T-helper 9 cell (primary cell): Measurements from ENCODE around the gene TAB3.

Source experiments
- DNase-seq: peaks from one replicate; pipeline ENCODE4 v3.0.0-alpha.2; 2020

The TAB3 gene

DNA sequence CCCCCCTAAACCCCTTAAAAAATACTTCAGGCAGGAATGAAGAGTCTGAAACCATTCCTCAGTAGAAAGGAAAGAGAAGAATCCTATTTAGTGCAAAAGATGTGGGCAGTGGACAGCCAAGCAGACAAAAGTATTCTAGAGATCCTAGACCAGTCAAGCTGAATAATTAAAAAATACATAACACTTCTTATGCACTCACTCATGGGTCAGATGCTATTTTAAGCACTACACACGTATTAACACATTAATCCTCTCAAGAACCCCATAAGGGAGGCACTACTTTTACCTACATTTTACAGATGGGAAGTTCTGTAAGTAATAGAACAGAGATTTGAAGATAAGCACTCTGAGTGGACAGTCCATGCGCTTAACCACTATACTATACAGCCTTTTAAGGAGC is 5.9 kb downstream of the TAB3 start:
- no peak for DNase-seq

DNA sequence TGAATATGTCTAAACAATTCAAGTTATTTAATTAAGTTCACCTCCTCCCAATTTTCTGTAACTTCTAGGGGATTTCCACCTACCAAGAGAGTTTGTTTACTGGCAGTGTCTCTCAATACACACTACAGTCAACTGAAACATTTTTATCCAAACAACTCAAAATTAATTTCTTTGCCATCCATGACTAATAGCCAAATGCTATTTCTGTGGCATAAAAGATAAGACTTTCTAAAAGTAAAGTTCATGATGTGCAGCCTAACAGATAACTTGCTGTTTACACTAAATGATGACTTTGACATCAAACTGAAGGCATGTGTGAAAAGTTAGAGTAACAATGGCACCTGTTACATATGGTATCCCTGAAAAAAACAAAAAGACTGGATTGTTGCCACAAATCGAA is 7.3 kb downstream of the TAB3 start:
- DNase-seq = no peak

- DNase-seq = no peak
Measured at GRCh38 chrX:30881390-30881789, 7.7 kb downstream of the TAB3 start.

DNA sequence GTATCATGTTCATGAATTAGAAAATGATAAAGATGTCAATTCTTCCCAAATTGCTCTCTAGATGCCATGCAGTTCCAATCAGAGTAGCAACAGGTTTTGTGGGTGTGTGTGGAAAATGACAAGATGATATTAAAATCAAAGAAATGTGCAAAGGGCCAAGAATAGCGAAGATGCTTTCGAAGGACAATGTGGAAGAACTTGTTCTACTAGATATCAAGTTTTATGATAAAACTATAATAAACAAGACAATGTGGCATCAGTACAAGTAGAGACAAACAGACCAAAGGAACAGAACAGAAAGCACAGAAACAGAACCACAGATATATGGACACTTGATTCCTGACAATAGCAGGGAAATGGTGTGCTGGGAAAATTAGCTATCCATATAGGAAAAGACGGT is 9.0 kb downstream of the TAB3 start:
- DNase-seq = no peak

GRCh38 chrX:30876367-30876766 is 12.7 kb downstream of the TAB3 start:
- DNase-seq = no peak

GRCh38 chrX:30875957-30876356 is 13.1 kb downstream of the TAB3 start:
- DNase-seq = no peak

DNA sequence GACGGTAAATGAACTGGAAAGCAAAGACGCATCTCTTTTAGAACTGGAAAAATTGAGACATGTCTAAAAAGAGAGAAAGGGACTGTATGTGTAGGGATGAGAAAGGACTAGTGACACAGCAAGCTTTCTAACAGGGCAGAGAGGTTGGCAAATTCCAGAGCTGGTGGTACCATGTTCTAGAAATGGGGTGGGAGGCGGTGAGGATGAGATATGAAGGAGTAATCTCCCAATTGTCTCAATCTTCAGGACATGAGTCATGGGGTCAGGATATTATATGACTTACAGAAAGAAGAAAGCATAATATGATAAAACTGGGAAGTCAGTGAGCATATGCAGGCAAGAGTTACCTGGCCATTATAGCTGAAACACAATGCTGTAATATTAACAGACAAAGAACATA is 14.2 kb downstream of the TAB3 start:
- DNase-seq = no peak

DNA sequence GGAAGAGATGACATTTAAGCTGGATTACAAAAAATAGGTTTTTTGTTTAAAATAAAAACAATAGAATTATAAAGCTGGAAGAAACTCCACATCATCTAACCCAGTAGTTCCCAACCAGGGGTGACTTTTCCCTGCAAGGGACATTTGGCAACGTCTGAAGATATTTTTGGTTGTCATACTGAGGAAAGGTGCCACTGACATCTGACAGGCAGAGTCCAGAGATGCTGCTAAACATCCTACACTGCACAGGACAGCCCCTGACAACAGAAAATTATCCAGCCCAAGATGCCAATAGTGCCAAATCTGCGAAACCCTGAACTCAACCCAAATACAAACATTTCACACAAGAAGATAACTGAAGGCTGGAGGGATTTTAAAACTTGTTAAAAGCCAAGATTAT is 18.5 kb downstream of the TAB3 start:
- no peak for DNase-seq

DNA sequence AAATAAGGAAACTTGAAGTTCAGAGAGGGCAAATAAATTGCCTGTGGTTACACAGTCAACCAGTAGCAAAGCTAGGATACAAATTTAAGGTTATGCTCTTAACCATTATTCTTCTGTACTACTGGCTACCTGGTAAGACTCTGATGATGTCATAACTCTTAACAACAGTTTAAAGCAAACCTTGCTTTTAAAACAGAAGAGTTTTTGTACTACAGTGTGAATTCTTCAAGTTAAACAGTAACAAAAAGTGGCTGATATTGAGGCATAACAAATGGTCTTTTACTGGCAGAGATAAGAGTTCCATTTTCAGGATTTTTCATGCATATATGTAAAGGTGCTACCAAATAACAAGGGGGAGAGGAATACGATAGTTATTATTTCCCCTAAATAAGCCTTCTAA is 23.4 kb downstream of the TAB3 start:
- DNase-seq = no peak

DNA sequence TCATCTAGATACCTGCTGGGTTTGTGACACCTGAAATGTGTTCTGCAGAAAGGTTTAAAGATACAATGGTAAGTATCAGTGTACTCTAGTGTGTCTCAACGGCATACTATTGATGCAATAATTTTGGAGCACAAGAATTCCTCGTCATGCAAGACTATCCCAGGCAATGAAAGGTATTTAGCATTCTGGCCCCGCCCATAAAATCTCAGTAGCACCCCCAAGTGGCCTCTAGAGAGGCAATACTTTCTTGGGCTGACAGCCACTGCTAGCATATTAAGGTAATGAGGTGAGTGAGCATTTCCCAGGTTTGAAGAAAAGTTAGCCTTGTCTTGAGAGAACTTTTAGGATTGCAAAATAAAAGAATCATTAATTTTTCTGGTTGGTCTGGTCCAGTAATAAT is 24.0 kb downstream of the TAB3 start:
- no peak for DNase-seq

DNA sequence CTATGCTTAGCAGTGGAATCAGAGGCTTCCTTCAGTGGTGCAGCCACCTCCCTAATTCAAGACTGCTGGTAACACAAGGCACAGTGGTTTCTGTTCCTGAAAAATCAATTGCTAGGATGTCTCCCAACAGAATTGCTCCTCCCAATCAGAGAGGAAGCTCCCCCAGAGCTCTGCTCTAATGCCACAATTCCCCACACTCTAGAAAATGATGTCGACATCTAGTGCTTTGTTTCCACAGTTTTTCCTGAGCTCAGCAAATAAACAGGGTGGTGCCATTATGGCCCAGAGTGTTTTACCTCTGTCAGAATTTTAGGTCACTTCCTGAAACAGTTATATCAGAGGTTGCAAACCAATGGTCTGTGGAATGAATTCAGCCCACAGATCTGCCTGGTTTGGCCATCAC is 24.7 kb downstream of the TAB3 start:
- DNase-seq = no peak

DNA sequence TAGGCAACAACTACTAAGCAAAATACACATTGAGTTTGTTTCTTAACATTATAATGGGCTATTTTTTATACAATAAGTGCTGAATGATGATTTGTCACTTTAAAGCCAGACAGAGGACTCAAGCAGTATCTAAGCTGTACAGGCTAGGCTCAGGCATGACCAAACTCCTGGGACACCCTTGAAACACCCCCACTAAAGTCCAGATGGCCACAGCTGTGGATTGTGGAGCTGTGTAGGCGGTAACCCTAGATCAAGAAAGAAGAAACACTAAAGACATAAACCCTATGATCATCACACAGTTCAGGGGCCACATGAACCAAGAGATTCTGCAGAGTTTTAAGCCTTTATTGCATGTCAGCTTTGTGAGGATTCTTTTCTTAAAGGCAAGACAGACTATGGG is 25.1 kb downstream of the TAB3 start:
- no peak for DNase-seq

- DNase-seq = no peak
Measured at GRCh38 chrX:30858098-30858497, 31.0 kb downstream of the TAB3 start.

- no peak for DNase-seq
Measured at GRCh38 chrX:30851449-30851848, 37.6 kb downstream of the TAB3 start.

GRCh38 chrX:30835373-30835772 is 53.7 kb downstream of the TAB3 start:
- no peak for DNase-seq

- DNase-seq = no peak
Measured at GRCh38 chrX:30833896-30834295, 55.2 kb downstream of the TAB3 start.

GRCh38 chrX:30831082-30831481 is 58.0 kb downstream of the TAB3 start:
- no peak for DNase-seq

- DNase-seq = no peak
Measured at GRCh38 chrX:30830326-30830943, 58.6 kb downstream of the TAB3 start.

- no peak for DNase-seq
Measured at GRCh38 chrX:30824275-30824674, 64.8 kb downstream of the TAB3 start.

DNA sequence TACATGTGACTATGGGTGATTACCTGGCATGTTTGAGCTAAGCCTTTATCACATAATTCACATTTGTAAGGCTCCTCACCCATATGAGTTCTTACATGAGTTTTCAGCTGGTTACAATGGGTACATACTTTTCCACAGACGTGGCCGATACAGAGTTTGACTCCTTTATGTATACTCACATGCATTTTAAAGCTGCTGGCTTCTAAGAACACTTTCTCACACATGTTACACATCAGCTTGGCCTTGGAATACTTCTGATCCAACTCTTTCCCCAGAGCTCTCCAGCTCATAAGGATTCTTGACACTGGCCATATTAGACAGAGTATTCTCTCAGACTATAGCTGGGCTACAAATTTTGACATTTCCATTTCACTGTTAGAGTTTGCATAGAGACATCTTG is 66.3 kb downstream of the TAB3 start:
- no peak for DNase-seq

DNA sequence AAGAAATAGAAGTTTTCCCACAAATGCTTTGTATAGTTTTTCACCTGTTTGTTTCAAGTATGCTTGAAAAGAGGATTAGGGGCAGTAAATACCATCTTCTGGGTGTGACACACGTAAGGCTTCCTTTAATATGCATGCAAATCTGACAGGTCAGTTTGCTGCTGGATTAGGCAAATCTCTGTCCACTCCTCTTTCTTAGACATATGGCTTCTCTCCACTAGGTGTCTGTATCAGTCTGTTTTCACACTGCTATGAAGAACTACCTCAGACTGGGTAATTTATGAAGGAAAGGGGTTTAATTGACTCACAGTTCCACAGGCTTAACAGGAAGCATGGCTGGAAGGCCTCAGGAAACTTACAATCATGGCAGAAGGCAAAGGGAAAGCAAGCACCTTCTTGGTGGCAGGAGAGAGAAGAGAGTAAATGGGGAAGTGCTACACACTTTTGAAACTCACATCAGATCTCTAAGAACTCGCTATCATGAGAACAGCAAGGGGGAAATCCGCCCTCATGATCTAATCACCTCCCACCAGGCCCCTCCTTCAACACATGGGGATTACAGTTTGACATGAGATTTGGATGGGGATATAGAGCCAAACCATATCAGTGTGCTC is 66.9 kb downstream of the TAB3 start:
- no peak for DNase-seq

DNA sequence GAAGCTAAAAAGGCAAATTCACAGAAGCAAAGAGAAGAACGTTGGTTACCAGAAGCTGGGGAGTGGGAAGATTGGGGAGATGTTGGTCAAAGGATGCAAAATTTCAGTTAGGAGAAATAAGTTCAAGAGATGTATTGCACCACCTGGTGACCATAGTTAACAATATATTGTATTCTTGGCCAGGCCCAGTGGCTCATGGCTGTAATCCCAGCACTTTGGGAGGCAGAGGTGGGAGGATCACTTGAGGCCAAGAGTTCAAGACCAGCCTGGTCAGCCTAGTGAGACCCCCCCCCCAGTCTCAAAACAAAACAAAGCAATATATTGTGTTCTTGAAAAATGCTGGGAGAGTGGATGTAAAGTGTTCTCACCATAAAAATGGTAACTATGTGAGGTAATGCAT is 67.9 kb downstream of the TAB3 start:
- no peak for DNase-seq

DNA sequence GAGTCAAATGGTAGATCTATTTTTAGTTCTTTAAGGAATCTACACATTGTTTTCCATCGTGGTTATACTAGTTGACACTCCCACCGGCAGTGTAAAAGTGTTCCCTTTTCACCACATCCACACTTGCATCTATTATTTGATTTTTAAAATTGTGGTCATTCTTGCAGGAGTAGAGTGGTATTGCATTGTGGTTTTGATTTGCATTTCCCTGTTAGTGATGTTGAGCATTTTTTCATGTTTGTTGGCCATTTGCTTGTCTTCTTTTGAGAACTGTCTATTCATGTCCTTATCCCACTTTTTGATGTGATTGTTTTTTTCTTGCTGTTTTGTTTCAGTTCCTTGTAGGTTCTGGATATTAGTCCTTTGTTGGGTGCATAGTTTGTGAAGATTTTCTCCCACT is 70.0 kb downstream of the TAB3 start:
- DNase-seq = no peak

GRCh38 chrX:30816079-30816478 is 73.0 kb downstream of the TAB3 start:
- DNase-seq = no peak

GRCh38 chrX:30814978-30815377 is 74.1 kb downstream of the TAB3 start:
- DNase-seq = no peak
